ENCODE measurements around the gene DDX31. TPM values are rescaled to one million over a fixed set of nuclear protein-coding genes. Genes with fewer than 3 reads are reported as not detected.
A peak's percentile ranks its signal among the peaks of the same experiment; 100 is the strongest.

DDX31 gene
- total and polyA plus RNA-seq, 9 of the 15 experiments (the other 6 are each of a cell fraction or from before 2014, with no cell fraction given): 11.9 to 24.6 (median 22.2) TPM

GRCh38 chr9:132669698-132670456 lies at the start of gene DDX31 (continued):
- TF ChIP-seq CHD1 (IDR thresholded peaks at IDR 0.05; ENCODE audit: low read length) (peak; percentile 76), PKNOX1 (IDR thresholded peaks at IDR 0.05) (no peak), USF2 (CRISPR knock-in tag; IDR thresholded peaks at IDR 0.05) (peak; percentile 89), E4F1 (CRISPR knock-in tag; IDR thresholded peaks at IDR 0.05; ENCODE audit: borderline replicate concordance) (no peak), RFX5 (IDR thresholded peaks at IDR 0.05; ENCODE audit: low read depth, low read length) (no peak), ZBTB1 (CRISPR knock-in tag; IDR thresholded peaks at IDR 0.05; ENCODE audit: borderline replicate concordance, low read depth) (peak; percentile 85), E2F1 (CRISPR knock-in tag; IDR thresholded peaks at IDR 0.05) (peak; percentile 51), ATF3 (IDR thresholded peaks at IDR 0.05) (no peak), ATF3 (CRISPR knock-in tag; conservative IDR thresholded peaks at IDR 0.05) (0 out of 2 replicates have a peak, but pooled peaks have one; percentile 35), ZBTB11 (CRISPR knock-in tag; IDR thresholded peaks at IDR 0.05) (peak; percentile 72 to 90 (median 81); a peak in 5 of 6 replicates), NR1H2 (CRISPR knock-in tag; IDR thresholded peaks at IDR 0.05) (peak; percentile 83; the same call in 1 of the 2 replicates), NFIC (IDR thresholded peaks at IDR 0.05) (peak; percentile 33), TFAP4 (CRISPR knock-in tag; IDR thresholded peaks at IDR 0.05; ENCODE audit: borderline replicate concordance) (peak; percentile 100), KLF6 (CRISPR knock-in tag; IDR thresholded peaks at IDR 0.05; ENCODE audit: borderline replicate concordance) (peak; percentile 41; the same call in 1 of the 2 replicates)
